Fibroblast of skin of right quadriceps (primary cell): ENCODE results near the gene SPSB3.

Source experiments
- DNase-seq: peaks from one replicate; pipeline ENCODE4 v3.0.0-alpha.2; 2013

Gene SPSB3

DNA sequence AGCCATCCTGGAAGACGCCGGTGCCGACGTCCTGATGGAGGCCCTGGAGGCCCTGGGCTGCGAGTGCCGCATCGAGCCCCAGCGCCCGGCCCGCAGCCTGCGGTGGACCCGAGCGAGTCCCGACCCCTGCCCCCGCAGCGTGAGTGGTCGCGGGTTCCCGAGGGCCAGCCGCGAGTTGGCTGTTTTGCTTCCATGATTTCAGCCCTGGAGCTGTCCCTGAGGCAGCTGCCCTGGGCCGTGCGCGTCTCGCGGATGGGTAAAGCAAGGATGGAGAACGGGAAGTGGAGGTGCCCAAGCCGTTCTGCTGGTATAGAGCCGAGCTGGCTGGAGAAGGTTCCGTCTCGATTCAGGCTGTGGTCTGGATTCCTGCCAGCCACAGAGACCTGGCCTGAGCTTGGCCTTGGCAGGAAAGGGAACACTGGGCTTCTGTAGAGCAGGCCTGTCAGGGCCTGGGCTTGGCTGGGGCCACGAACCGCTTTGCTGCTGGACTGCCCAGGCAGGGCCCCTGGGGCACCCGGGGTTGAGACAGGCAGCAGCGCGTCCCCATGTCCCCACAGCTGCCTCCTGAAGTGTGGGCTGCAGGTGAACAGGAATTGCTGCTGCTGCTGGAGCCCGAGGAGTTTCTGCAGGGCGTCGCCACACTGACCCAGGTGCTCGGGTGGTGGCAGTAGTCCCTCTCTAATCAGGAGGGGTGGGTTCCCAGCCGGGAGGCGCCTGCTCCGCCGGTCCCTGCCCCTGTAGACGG, 8.5 kb downstream of the SPSB3 start:
- DNase-seq: no peak

DNA sequence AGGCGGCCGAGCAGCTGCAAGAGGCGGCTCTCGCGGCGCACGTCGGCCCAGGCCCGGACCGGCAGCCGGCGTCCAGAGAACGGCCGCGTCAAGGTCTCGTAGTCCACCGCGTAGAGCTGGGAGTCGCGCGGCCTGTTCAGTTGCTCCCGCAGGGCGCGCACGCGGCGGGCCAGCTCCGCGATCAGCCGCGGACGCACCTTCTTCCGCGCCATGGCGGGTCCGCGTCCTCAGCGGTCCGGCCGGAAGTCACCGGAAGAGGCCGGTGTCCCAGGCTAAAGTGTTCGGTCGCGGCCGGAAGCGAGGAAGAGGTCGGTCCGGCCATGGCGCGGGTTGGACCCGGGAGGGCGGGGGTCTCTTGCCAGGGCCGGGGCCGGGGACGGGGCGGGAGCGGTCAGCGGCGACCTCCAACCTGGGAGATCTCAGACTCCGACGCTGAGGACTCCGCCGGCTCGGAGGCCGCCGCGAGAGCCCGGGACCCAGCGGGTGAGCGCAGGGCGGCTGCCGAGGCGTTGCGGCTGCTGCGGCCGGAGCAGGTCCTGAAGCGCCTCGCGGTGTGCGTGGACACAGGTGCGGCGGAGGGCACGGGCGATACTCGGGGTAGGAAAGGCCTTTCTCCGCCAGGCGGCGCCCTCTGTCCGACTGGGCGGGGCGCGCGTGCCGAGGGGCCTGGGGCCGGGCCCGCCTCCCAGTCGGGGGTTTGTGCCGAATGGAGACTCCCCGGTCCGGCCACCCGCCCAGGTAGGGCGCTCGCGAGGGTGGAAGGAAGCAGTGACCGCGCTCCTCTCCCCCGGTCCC, 9.3 kb downstream of the SPSB3 start, which contains the start of gene MRPS34:
TSS of gene MRPS34 (minus strand) at position 227 of the 795 bp plus-strand sequence. CDS start at position 212, 15 bp downstream.
- DNase-seq: peak; percentile 78

DNA sequence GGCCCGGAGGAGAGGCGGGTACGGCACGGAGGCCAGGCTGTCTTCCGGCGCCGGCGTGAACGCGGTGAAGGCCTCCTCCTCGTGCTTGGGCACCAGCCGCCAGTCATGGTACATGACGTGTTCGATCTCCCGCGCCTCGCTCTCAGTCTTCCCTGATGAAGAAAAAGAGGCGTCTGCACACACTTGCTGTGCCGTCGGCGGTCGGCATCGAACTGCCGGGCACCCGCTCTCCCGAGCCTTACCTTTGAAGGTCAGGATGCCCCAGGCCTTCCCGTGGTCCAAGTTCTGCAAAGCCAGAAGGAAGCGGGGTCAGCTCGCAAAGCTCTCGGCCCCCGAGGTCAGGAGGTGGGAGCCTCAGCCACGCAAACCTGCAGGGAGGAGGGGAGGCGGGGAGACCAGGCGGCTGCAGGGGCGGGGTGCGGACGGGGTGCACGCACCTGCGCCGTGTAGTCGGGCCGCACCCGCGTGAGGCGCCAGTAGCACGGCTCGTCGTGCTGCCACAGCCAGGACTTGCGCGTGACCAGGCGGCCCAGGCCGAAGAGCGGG, 9.9 kb downstream of the SPSB3 start, which contains the start of gene EME2:
TSS of gene EME2 (plus strand) at position 449 of the 546 bp plus-strand sequence. CDS start 418 bp downstream, outside the sequence.
- DNase-seq: no peak

DNA sequence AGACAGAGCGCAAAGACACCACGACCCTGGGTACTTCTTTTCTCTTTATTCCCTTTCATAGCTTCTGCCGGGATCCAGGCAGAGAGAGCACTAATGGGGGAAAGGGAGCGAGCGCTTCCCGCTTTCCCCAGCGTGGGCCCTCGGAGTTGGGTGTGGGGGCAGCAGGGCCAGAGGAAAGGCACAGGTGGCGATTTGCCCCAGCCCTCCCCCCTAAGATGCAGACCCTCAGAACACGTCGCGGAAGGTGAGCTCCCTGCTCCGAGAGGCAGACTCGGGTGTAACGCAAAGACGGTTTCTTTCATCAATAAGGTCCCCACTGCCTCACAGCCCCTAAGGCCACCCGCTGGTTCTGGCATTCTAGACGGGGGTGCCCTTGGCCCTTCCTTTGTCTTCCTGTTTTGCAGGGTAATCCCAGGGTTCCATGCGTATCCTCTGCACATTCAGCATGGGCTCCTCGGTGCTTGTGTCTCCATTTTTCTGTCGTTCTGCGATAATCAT, 10.5 kb downstream of the SPSB3 start:
- DNase-seq: no peak

DNA sequence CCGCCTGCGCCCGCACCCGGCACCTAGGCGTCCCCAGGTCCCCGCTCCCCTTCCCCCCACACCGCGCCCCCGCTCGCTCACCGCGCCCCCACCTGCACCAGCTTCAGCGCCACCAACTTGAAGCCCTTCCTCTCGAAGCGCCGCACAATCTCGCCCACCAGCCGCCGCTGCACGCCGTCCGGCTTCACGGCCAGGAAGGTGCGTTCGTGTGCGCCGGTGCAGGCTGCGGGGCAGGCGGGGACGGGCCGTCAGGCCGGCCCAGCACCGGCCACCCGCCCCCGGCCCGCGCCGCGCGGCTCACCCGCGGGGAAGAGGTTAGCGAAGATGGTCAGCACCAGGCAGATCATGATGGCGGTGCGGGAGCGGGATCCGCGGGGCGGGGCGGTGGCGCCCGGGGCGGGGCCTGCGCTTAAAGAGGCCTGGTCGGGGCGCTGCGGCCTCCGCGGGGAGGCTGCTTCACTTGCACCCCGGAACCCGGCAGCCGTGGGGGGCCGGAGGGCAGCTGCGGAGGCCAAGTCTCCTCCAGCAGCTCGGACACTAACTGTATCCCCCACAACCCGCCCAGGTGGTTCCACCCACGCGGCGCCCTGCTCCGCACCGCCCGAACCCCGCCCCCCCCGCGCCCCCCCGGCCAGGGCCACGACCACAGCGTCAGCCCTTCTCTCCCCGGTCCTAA, 11.0 kb downstream of the SPSB3 start, which contains the start of gene NME3:
TSS of gene NME3 (minus strand) at position 356 of the 676 bp plus-strand sequence. CDS start at position 347, 9 bp downstream.
- peak; percentile 47 for DNase-seq

DNA sequence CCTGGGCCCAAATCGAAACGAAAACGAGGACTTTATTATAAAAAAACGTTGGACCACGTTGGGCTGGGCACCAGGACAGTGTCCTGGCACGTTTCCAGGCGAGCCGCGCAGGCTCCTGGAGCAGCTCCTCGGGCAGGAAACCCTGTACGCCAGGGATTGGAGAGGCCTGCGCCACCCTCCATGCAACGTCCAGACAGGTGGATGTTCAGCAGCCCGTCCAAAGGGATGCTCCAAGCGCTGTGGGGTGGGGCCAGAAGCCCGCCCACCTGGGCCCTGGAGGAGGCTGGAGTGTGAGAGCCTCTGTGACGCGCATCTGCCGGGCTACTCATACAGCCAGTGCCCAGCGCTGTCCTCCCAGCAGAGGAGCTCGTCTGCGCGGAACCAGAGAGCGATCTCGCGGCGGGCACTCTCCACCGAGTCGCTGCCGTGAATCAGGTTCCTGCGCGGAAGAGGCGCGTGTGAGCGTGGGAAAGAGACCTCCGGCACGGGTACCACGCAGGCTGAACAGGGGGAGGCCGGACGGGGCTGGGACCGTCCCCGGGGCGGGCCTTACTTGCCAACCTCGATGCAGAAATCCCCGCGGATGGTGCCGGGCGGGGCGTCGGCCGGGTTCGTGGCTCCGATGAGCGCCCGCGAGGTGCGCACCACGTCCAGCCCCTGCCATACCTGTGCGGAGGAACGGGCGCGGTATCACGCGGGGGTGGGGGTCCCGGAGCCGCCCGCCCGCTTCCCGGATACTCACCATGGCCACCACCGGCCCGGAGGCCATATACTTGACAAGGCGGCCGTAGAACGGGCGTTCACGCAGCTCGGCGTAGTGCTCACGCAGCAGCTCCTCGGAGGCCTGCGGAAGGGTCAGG, 11.8 kb downstream of the SPSB3 start:
- DNase-seq: peak; percentile 39

DNA sequence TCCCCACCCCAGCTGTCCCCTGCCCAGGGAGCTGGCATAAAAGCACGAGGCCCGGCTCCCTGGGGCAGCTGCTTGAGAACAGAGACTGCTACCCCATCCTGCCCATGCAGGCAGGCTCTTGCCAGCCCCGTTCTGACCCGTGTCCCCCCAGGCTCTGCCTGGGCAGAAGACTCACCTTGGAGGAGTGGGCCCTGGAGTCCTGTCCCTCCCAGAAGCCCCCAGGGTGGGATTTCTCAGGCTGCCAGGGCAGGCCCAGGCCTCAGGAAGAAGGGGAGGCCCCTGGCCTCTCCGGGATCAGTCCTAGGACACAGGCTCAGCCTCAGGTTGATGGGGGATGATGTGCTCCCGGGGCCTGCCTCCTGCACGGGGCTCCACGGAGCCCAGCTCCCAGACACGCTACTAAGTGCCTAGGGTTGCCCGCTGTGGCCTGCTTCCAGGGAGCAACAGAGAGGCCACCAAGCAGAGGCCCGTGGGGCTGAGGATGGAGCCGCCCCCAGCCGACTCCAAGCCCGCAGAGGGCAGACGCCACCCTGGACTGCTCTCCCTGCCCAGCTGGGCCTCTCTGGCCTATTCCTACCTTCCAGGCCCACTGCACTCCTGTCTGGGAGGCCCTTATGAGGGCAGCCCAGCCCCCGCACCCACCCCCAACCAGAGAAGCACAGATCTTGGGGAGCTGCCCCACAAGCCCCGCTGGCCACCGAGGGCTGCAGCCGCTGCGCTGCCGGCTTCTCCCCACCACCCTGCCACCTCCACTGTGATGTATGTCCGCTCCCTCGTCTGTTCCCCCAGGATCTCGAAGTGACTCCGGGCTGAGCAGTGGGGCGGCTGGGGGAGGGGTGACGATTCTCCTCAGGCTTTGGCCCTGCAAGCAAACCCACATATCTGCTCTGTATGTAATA, 12.7 kb downstream of the SPSB3 start:
- no peak for DNase-seq

DNA sequence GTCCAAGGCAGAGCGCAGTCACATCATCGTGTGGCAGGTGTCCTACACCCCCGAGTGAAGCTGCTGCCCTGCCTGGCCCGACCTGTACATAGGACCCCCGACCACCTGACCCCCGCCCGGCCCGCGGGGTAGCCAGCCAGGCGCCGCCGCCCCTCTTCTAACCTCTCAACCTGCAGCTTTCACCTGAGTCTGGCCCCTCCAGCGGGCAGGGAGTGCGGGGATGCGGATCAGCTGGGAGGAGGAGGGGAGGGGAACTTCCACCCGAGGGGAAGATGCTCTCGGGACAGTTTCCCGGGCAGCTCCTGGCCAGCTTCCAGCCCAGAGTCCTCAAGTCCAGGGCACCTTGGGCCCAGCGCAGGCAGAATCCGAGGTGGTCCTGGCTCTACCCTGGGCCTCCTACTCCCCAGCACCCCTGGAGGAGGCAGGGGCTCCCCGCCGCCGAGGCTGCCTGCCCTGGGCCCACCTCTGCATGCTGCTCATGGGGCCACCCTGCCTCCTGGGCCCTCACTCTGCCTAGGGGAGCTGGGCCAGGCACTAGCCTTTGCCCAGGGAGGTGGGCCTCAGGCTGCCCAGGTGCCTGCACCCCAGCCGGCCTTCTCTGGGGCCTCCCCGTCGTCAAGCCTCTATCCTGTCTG, 13.5 kb downstream of the SPSB3 start:
- no peak for DNase-seq

DNA sequence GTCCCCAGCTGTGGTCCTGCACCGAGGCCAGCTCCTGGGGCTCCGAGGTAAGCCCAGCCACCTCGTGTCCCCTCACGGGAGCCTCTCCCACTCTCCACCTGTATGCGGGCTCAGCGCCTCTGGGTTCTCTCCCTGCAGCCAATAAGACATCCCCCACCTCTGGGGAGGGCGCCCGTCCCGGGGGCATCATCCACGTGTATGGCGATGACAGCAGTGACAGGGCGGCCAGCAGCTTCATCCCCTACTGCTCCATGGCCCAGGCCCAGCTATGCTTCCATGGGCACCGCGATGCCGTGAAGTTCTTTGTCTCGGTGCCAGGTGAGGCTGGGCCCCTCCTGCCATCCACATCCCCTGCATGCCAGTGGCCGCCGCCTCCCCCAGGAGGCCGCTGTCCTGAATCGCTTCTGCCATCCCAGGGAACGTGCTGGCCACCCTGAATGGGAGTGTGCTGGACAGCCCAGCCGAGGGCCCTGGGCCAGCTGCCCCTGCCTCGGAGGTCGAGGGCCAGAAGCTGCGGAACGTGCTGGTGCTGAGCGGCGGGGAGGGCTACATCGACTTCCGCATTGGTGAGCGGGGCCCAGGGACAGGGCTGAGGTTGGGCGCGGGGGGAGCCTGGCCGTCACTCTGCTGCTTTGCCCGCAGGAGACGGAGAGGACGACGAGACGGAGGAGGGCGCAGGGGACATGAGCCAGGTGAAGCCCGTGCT, 14.2 kb downstream of the SPSB3 start:
- DNase-seq: no peak

DNA sequence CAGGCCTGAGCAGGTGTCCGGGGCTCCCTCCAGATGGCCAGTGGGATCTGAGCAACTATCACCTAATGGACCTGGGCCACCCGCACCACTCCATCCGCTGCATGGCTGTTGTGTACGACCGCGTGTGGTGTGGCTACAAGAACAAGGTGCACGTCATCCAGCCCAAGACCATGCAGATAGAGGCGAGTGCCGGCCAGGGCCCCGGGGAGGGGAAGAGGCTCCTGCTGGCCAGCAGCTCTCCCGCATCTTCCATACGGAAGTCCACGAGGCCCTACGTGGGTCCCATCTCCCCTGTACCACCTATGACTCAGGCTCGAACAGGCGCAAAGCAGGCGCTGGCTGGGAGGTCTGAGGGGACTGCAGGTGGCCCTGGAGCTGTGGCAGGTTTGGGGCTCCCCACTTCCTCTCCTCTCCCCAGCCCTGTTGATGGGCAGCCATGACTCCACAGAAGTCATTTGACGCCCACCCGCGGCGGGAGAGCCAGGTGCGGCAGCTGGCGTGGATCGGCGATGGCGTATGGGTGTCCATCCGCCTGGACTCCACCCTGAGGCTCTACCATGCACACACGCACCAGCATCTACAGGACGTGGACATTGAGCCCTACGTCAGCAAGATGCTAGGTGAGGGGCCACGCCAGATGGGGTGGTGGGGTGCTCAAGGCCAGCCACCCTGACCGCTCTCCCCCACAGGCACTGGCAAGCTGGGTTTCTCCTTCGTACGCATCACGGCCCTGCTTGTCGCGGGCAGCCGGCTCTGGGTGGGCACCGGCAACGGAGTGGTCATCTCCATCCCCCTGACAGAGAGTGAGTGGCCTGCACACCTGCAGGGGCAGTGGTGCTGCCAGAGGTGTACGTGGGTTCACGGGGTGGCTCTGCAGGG, 15.0 kb downstream of the SPSB3 start:
- DNase-seq: no peak

DNA sequence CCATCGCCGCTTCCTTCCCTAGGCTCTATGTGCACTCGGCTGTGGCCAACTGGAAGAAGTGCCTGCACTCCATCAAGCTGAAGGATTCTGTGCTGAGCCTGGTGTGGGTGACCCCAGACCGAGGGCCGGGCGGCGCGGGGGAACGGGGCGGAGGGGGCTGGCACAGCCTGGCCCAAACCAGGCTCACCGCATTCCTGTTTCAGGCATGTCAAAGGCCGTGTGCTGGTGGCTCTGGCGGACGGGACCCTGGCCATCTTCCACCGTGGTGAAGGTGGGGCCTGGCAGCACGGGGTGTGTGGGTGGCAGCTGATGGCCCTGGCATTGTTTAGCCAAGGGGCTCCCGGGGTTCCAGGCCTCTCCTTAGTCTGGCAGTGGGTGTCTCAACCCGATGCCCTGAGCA, 15.7 kb downstream of the SPSB3 start:
- no peak for DNase-seq

DNA sequence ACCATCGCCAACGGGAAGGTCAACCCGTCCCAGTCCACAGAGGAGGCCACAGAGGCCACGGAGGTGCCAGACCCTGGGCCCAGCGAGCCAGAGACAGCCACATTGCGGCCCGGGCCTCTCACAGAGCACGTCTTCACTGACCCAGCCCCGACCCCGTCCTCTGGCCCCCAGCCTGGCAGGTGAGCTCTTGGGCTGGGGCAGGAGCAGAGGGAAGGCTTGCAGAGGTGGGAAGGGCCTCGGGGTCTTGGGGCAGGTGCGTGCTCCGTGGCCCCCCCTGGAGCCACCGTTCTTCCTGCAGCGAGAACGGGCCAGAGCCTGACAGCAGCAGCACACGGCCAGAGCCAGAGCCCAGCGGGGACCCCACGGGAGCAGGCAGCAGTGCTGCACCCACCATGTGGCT, 16.1 kb downstream of the SPSB3 start:
- no peak for DNase-seq

DNA sequence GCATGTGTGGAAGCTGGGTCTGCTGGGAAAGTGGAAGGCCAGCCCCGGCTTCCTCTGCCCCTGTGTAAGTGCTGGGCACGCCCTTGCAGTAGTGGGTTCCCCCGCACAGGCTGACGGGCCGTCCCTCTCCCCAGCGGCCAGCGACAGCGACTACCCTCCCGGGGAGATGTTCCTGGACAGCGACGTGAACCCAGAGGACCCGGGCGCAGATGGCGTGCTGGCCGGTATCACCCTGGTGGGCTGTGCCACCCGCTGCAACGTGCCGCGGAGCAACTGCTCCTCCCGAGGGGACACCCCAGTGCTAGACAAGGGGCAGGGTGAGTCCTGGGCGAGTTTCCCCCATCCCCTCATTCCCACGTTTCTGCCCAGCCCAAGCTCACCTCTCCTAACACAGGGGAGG, 16.5 kb downstream of the SPSB3 start:
- no peak for DNase-seq

DNA sequence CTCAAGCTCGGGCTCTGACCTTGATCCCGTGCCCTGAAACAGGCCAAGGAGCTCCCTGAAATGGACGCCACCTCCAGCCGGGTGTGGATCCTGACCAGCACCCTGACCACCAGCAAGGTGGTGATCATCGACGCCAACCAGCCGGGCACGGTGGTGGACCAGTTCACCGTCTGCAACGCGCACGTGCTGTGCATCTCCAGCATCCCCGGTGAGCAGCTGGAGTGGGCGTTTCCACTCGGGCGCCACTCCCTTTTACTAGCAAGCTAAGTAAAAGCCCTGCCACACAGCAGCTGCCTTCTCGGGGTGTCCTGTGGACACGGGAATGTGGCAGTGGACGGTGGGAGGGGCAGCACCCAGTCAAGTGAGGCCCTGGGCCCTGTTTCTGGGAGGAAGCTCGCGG, 17.4 kb downstream of the SPSB3 start:
- no peak for DNase-seq

DNA sequence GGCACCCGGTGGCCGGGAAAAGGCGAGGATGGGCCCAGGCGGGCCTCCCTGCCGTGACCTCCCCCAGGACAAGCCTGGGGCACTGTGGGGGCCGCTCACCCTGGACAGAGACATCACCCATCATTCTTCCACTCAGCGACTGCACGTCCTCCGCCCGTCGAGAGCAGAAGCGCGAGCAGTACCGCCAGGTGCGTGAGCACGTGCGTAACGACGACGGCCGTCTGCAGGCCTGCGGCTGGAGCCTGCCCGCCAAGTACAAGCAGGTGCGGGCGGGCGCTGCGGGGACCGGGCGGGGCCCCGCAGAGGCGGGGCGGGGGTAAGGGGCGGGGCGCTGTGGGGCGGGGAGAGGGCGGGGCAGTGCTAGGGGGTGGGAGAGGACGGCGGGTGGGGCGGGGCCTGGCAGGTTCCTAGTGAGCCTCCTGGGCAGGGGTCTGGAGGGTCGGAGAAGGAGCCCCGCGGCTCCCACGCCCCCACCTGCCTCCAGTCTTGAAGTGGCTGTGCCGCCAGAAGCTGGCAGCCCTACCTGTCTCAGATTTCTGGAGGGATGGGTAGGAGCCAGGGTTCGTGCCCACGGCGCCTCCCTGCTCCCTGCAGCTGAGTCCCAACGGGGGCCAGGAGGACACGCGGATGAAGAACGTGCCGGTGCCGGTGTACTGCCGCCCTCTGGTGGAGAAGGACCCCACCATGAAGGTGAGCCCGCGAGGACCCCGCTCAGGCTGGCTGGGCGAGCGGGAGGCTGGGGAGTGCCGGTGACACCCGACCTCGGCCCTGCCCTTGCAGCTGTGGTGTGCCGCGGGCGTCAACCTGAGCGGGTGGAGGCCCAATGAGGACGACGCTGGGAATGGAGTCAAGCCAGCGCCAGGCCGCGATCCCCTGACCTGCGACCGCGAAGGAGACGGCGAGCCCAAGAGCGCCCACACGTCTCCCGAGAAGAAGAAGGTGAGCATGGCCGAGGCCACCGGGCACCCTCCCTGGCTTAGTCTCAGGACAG, 18.6 kb downstream of the SPSB3 start:
- DNase-seq: peak; percentile 41

DNA sequence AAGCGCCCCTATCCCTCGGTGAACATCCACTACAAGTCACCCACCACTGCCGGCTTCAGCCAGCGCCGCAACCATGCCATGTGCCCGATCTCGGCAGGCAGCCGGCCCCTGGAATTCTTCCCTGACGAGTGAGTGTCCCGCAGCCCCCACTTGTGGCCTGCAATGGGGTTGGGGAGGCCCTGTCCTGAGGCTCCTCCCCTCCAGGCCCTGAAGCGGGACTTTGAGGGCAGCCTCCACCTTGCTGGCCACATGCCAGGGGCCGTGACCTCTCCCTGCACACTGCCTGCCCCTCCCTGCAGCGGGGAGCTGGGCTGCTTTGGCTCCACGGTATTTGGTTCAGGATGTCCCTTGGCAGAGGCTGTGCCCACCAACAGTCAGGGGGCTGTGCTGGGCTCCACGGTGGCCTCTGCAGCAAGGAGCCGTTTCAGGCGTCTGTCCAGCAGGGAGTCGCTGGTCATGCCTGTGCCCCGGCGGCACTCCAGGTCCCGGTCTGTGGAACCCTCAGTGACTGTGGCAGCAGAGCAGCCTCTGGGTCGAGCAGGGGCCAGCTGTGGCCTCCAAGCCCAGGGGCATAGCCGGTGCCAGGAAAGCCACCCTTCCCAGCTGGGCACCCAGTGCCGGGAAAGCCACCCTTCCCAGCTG, 19.4 kb downstream of the SPSB3 start:
- no peak for DNase-seq
